SK-N-SH (cell line): ENCODE data around the gene SLC9A4.

Source experiments
- CHD2 ChIP-seq: fragments of 150-350 bp; IDR thresholded peaks from 2 replicates; pipeline ENCODE4 v1.6.1; 2018; ENCODE audit warnings: low read length; ENCODE audit not compliant: partially characterized antibody
- CTCF ChIP-seq: fragments of 200-600 bp; sonication (generic); IDR thresholded peaks from 2 replicates; pipeline ENCODE4 v1.6.1; 2017; ENCODE audit warnings: antibody characterized with exemption, mild to moderate bottlenecking, moderate library complexity
- POLR2AphosphoS5 ChIP-seq: IDR thresholded peaks from 2 replicates; pipeline ENCODE4 v1.6.1; 2012; ENCODE audit warnings: low read depth, low read length
- REST ChIP-seq: IDR thresholded peaks from 2 replicates; pipeline ENCODE4 v1.6.1; 2012; ENCODE audit warnings: mild to moderate bottlenecking, low read depth, low read length, moderate library complexity
- TEAD4 ChIP-seq: IDR thresholded peaks from 2 replicates; pipeline ENCODE4 v1.4.0; 2012; ENCODE audit warnings: mild to moderate bottlenecking, borderline replicate concordance; ENCODE audit not compliant: insufficient read depth
- YY1 ChIP-seq: IDR thresholded peaks from 2 replicates; pipeline ENCODE4 v1.4.0; 2012; ENCODE audit warnings: low read depth, mild to moderate bottlenecking

GRCh38 chr2:102470168-102470567 lies 2.9 kb upstream of the SLC9A4 start:
- TF ChIP-seq CHD2 (no peak), TEAD4 (no peak), CTCF (no peak), POLR2AphosphoS5 (no peak), REST (no peak), YY1 (no peak)
